Islet of Langerhans (tissue), 1 donor: ENCODE results near the gene POLDIP3.

Source experiments
- FAIRE-seq: peaks from one replicate; lab custom pipeline; 2011; peaks lifted over from hg19 to GRCh38; lab: Jason Lieb, UNC

Gene POLDIP3

DNA sequence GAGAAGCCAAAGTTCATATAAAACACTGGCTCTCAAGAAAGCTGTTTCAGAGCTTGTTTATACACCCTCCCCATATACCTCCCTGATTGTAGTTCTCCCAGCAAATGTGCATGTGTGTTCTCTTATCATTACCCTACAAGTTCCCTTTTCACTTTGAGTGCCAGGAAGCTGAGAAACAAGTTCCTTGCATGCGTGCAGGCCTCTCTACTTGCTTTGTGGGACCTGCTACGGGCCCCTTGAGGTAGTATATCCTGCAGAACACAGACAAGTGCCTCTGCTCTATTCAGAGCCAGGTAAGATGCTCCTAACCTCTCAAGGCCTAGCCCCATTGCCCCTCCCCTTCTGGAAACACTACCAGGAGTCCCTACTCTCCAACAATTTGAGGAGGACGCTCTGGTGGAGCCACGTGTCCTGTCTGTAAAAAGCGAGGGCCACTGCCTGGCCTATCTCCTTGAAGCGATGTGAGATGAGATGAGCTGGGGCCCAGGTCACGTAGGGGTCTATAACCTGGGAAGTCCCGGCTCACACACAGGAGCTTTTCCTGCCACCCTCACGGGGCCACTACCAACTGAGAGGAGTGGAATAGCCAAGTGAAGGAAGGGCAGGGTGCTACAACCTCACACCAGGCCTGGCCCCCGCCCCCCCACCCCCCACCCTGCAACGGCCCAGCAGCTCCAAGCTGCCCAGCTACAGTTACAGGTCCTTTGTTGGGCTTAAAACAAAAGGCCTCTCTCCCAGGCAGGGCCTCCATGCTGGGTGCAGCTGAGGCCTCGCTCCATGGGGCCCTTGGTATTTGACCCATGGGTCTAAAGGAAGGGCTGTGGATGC is 28.3 kb upstream of the POLDIP3 start:
- FAIRE-seq: no peak

DNA sequence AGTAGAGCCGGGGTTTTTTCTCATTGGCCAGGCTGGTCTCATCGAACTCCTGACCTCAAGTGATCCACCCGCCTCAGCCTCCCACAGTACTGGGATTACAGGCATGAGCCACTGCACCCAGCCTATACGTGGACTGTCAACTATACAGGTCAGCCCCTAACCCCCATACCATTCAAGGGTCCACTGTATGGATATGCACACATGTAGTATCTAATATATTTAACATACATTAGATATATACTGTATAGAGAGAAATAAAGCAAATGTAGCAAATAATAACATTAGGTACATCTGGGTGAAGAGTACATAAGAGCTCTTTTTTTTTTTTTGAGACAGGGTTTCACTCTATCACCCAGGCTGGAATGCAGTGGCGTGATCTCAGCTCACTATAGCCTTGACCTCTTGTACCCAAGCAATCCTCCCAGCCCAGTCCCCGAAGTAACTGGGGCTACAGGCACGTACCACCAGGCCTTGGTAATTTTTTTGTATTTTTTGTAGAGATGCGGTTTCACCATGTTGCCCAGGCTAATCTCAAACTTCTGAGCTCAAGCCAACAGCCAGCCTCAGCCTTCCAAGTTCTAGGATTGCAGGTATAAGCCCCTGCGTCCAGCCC is 27.2 kb upstream of the POLDIP3 start:
- FAIRE-seq: no peak

GRCh38 chr22:42639541-42640241 is 25.0 kb upstream of the POLDIP3 start:
- FAIRE-seq: no peak

GRCh38 chr22:42637555-42637954 is 22.9 kb upstream of the POLDIP3 start:
- FAIRE-seq: no peak

GRCh38 chr22:42636506-42636905 is 21.8 kb upstream of the POLDIP3 start:
- FAIRE-seq: no peak

- FAIRE-seq: no peak
Measured at GRCh38 chr22:42635531-42635930, 20.8 kb upstream of the POLDIP3 start.

- FAIRE-seq: no peak
Measured at GRCh38 chr22:42633013-42633412, 18.3 kb upstream of the POLDIP3 start.

DNA sequence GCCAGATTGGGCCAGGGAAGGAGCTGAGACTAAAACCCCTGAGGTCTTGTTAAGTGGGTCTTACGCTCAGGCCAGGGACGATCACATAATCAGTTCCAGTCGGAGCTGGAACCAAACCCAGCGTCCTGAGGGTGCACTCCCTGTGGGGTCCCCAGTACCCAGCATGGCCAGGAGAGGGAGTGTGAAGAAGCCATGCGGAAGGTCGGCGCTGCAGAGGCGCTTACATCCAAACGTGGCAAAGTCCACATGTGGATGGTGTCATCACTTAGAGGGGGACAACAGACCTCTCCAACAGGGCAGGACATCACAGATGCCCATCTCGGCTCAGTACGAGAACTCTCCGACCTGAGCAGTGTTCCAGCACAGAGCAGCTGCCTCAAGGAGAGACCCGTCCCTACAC is 17.4 kb upstream of the POLDIP3 start:
- no peak for FAIRE-seq

GRCh38 chr22:42630901-42631602 is 16.4 kb upstream of the POLDIP3 start:
- FAIRE-seq: no peak

- no peak for FAIRE-seq
Measured at GRCh38 chr22:42630211-42630610, 15.5 kb upstream of the POLDIP3 start.

- no peak for FAIRE-seq
Measured at GRCh38 chr22:42627981-42628380, 13.3 kb upstream of the POLDIP3 start.

DNA sequence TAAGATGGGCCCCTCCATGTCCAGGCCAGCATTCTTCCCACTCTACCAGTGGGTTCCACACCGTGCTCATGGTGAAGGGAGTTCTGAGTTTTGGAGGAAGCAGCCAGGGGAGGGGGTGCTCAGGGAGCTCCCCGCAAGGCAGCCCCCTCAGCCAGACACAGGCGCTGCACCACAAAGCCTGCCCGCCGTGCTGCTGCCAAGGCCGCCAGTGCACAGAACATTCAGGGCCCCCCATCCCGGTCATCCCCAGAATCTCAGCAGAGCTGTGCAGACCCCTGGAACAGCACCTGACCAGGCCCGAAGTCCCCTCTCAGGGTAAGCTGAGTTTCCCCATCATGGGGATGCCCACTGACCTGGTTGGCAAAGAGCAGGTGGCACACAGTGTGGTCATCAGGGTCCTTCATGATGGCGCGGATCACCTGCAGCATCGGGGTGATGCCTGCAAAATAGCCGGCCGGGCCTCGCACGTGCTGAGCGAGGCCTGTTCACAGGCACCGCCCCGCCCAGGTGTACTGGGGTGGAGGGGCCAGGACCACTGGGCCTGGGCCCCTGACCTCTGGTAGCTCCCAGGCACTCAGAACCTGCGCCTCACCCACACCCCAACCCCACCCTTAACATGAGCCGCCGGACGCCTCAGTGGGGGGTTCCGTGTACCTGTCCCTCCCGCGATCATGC is 12.4 kb upstream of the POLDIP3 start:
- FAIRE-seq: no peak

DNA sequence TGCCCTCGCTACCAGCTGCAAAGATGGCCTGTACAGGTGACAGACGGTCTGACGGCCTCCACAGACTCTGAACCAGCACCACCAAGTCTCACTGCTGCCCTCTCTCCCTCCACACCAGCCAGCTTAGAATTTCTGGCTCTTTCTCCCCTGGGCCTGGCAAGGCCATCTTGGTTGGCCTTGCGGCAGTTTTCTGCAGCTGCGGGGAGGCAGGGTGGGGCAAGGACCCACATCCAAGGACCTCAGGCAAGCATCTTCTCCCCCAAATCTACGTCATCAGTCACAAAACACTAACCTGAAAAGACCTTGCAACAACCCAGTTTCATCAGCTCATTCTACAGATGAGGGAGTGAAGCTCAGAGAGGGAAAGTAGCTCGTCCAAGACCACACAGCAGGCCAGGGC is 11.7 kb upstream of the POLDIP3 start:
- no peak for FAIRE-seq

- FAIRE-seq: no peak
Measured at GRCh38 chr22:42625416-42625815, 10.7 kb upstream of the POLDIP3 start.

- FAIRE-seq: no peak
Measured at GRCh38 chr22:42624551-42625106, 9.9 kb upstream of the POLDIP3 start.

GRCh38 chr22:42623756-42624441 is 9.2 kb upstream of the POLDIP3 start:
- FAIRE-seq: no peak

DNA sequence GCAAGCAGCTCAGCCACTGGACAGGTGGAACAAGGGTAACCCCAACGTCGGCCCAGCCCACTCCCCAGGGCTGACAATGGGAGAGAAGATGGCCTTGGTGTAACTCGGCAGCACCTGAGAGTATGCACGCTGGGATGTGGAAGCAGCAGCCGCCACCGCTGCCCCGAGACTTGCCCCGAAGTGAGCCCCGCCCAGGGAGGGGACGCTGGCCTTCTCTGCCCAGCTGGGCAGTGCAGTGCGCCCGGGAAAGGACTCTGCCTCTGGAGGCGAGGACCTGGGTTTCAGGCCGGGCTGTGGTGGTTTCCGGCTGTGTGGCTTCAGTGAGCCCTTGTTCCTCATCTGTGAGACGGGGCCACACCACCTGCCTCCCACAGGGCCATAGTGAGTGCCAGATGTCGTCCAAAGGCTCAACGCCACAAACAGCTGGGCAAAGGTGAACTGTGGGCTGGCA is 8.6 kb upstream of the POLDIP3 start:
- no peak for FAIRE-seq

GRCh38 chr22:42622061-42622710 is 7.5 kb upstream of the POLDIP3 start:
- FAIRE-seq: no peak

DNA sequence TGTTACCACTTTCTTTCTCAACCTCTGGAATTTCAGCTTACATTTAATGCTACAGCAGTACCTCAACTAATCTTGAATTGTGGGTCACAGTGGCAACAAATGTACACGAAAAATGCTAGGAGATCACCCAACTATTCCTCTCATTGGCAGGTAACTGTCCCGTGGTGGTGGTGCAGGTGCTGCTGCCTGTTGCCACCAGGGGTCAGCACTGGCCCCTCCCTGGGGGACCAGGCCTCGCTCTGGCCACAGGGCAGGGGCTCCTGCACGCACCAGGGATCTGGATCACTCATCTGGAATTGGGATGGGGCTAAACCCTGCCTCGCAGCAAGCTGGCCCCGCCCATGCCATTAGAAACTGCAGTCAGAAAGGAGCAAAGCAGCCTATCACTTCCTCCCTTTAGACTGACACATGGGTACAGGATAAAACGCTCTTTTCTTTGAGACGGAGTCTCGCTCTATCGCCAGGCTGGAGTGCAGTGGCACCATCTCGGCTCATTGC is 6.9 kb upstream of the POLDIP3 start:
- FAIRE-seq: no peak

- no peak for FAIRE-seq
Measured at GRCh38 chr22:42620084-42620483, 5.4 kb upstream of the POLDIP3 start.
